NOMO-1 (cell line): ENCODE data around the gene SLC6A16.
"Not testable (repeated sequence)": the region's sequence is repeated elsewhere in the genome, so short reads cannot be mapped to it uniquely, and the experiment has no call there.

ENCODE experiments used
- DNase-seq, 2 experiments: peaks; one replicate each; lab custom pipeline; 2025; ENCODE audit not compliant: unreplicated experiment in 2 of 2; lab: John Stamatoyannopoulos, UW

Gene SLC6A16

DNA sequence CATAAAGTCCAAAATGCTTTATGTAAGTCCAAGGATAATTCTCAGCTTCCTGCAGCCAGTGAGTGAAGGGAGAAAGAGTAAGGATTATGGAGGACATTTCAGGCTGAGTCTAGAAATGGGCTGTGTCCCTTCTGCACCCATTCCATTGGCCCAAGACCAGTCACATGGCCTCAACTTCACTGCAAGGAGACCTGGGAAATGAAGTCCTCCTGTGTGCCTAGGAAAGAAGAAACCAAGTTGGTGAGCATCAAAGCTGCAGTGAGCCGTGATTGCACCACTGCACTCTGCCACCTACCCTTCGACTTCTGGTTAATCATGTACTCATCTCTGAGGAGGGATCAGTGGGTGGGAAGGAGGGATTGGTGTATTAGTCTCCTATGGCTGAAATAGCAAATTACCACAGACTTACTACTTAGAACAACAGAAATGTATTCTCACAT is 6.6 kb upstream of the SLC6A16 start:
- DNase-seq: peak; percentile 71 to 81

GRCh38 chr19:49331187-49331586 is 6.2 kb upstream of the SLC6A16 start:
- DNase-seq: not testable (repeated sequence)

DNA sequence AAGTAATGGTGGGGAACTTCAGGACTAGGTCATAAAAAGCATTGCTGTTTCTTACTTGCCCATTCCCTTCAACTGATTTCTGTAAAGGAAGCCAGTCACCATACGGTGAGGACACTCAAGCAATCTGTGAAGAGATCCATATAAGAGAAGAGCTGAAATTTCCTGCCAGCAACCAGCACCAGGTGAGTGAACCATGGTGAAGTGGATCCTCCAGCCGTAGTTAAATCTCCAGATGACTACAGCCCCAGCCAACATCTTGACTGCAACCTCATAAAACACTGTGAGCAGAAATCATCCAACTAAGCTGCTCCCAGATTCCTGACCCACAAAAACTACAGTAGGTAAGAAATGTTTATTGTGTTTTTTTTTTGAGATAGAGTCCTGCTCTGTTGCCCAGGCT is 3.8 kb upstream of the SLC6A16 start:
- no peak for DNase-seq

- peak in 1 of 2 experiments; percentile 28 for DNase-seq
Observed at GRCh38 chr19:49327878-49328544, 3.0 kb upstream of the SLC6A16 start.

DNA sequence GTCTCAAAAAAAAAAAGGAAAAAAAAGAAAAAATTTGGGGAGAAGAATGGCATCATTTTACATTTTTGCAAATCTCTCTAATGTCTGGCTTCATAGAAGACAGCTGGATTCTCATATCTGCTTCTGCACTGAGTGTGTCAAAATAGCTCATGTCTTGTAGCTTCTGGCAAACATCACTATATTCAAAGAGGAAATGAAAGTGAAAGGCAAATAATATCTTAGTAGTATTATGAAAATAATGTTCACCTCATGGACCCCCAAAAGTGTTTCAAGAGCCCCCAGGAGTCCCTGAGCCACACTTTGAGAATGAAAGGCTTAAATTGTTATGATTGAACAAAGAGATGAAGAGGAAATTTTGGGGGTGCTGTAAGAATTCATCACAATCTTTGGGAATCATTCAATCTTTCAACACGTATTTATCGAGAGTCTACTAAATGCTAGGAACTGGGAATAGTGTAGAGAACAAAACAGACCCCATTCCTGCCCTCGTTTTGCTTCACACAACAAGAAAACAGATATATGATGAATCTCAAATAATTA is 1.2 kb upstream of the SLC6A16 start:
- peak in 1 of 2 experiments; percentile 73 for DNase-seq

DNA sequence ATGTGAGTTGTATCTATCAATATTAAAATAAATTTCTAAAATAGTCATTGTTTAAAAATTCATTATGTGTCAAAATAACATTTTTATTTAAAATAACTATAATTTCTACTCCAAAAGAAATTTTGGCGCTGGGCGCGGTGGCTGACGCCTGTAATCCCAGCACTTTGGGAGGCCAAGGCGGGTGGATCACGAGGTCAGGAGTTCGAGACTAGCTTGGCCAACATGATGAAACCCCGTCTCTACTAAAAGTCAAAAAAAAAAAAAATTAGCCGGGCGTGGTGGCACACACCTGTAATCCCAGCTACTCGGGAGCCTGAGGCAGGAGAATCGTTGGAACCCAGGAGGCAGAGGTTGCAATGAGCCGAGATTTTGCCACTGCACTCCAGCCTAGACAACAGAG is 765 bp upstream of the SLC6A16 start:
- not testable (repeated sequence) for DNase-seq

GRCh38 chr19:49318296-49318695 is 6.7 kb downstream of the SLC6A16 start:
- no peak for DNase-seq

DNA sequence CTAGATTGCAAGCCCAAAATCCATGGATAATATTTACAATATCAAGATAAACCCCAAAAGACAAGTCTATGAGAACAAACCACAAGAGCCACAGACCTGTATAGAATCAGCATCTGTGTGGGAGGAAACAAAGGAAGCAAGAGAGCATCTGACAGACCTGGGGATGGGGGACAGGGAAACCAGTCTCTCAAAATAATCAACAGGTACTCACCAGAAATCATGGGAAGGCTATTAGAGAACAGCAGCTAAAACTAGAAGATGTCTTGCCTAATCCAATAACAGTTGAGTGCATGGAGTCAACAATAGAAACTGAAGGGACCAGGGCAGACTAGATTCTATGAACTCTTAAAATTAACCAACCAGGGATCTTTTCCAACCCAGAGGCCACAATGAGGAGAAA is 8.7 kb downstream of the SLC6A16 start:
- no peak for DNase-seq

DNA sequence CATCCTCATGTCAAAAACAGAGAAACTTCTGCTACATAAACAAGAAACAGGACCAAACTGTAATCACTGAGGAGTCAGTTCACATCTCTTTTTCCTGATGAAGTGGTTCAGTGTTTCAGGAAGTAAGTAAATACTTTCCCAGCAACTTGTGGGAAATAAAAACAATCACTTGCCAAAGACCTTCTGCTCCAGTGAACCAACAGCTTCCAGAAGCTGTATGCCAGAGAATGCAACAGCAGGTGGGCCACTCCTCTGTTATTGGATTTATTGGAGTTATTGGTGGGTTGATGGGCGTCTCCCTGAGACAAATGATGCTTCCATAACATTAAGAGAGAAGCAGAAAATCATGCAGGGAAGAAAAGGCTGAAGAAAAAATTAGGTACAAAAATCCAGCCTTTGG is 9.9 kb downstream of the SLC6A16 start:
- DNase-seq: no peak

GRCh38 chr19:49309087-49309486 is 15.9 kb downstream of the SLC6A16 start:
- DNase-seq: no peak

GRCh38 chr19:49306734-49307133 is 18.3 kb downstream of the SLC6A16 start:
- DNase-seq: not testable (repeated sequence)

GRCh38 chr19:49301866-49302252 is 23.1 kb downstream of the SLC6A16 start:
- DNase-seq: no peak

DNA sequence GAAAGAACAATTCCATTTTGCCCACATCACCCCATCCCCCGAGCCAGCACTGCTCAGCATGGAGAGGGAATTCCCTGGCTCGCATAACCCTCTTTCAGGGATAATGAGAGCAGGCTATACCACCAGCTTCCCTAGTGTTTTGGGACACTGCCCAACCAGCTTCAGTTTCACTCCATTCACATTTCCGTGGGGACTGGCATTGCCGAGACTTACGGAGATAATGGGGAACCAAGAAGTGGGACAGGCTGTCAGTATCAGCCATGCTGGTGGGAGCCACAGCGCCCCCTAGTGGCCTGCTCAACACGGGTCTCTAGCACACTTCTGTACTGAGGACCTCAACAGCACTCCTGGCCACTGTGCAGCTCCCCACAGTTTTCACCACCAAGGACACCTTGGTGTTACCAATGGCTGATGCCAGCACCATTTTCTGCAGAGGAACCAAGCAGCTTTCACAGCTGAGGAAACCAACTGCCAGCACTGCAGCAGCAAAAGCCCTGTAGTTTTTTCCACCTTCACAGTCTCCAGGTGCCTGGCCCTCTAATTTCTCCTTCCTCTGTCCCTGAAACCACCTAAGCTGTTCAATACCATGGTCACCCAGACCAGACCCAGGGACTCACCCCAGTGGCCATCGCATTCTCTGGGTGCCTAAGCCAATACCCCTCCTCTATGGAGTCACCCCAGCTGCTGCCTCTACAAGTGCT is 23.7 kb downstream of the SLC6A16 start:
- DNase-seq: peak; percentile 51 to 75

DNA sequence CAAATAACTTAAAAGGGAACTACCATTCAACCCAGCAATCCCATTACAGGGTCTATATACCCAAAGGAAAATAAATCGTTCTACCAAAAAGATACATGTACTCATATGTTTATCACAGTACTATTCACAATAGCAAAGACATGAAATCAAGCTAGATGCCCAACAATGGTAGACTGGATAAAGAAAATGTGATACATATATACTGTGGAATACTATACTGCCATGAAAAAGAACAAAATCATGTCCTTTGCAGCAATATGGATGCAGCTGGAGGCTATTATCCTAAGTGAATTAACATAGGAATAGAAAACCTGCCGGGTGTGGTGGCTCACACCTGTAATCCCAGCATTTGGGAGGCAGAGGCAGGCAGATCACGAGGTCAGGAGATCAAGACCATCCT is 26.3 kb downstream of the SLC6A16 start:
- DNase-seq: not testable (repeated sequence)

GRCh38 chr19:49297403-49297802 is 27.6 kb downstream of the SLC6A16 start:
- no peak for DNase-seq

GRCh38 chr19:49295208-49295880 is 29.6 kb downstream of the SLC6A16 start:
- DNase-seq: no peak

GRCh38 chr19:49294401-49294800 is 30.6 kb downstream of the SLC6A16 start:
- DNase-seq: no peak

- no peak for DNase-seq
Observed at GRCh38 chr19:49290517-49290916, 34.5 kb downstream of the SLC6A16 start.

DNA sequence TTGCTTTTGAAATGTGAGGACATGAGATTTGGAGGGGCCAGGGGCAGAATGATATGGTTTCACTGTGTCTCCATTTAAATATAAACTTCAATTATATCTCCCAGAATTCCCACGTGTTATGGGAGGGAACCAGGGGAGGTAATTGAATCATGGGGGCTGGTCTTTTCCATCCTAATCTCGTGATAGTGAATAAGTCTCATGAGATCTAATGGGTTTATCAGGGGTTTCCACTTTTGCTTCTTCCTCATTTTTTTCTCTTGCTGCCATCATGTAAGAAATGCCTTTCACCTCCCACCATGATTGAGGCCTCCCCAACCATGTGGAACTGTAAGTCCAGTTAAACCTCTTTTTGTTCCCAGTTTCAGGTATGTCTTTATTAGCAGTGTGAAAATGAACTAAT is 35.7 kb downstream of the SLC6A16 start:
- not testable (repeated sequence) for DNase-seq

DNA sequence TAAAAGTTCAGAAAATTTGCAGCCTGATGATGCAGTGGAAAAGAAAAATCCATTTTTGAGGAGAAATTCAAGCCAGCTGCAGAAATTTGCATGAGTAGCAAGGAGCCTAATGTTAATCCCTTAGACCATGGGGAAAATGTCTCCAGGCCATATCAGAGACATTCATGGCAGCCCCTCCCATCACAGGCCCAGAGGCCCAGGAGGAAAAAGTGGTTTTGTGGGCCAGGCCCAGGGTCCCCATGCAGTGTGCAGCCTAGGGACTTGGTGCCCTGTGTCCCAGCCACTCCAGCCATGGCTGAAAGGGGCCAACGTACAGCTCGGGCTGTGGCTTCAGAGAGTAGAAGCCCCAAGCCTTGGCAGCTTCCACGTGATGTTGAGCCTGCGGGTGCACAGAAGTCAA is 36.8 kb downstream of the SLC6A16 start:
- not testable (repeated sequence) for DNase-seq

GRCh38 chr19:49287141-49287770 is 37.7 kb downstream of the SLC6A16 start:
- no peak for DNase-seq
